ENCODE measurements around the gene CDC42BPB. TPM values are rescaled to one million over a fixed set of nuclear protein-coding genes. Genes with fewer than 3 reads are reported as not detected.
"Not testable (repeated sequence)": the region's sequence is repeated elsewhere in the genome, so short reads cannot be mapped to it uniquely, and the experiment has no call there.

CDC42BPB gene
- total RNA-seq, 4 donors from 2014 or later, result 80.6 to 157 (median 118) TPM

GRCh38 chr14:103056322-103057027 is 874 bp downstream of the CDC42BPB start:
- no peaks in the 10 kb centered on the region for H3K36me3 ChIP-seq
- TF ChIP-seq POLR2A (IDR thresholded peaks at IDR 0.05) (no peak), CTCF (IDR thresholded peaks at IDR 0.05) (no peak)
- H3K4me3 ChIP-seq, result peak overlapping the region; percentile 73 to 95
- peaks cover 6 to 15% of the 10 kb centered on the region in 2 donors for H3K4me1 ChIP-seq
- intact Hi-C loops (cut with DNase I; ENCODE audit: low total_unique reads), result no loop called here
- DNase-seq, result peak; percentile 69 to 75
- no peaks in the 10 kb centered on the region for H3K9me3 ChIP-seq
- H3K27me3 ChIP-seq, result no peaks in the 10 kb centered on the region
- peak overlapping the region; percentile 91 to 93 for H3K27ac ChIP-seq

- intact Hi-C loops (cut with DNase I; ENCODE audit: low total_unique reads), result no loop called here
- Histone ChIP-seq H3K4me1 (peaks cover 6 to 15% of the 10 kb centered on the region in 2 donors), H3K27ac (peak overlapping the region; percentile 91 to 93), H3K4me3 (peak overlapping the region; percentile 73 to 95), H3K9me3 (no peaks in the 10 kb centered on the region), H3K27me3 (no peaks in the 10 kb centered on the region), H3K36me3 (no peaks in the 10 kb centered on the region)
- no peak for DNase-seq
- TF ChIP-seq CTCF (IDR thresholded peaks at IDR 0.05) (no peak), POLR2A (IDR thresholded peaks at IDR 0.05) (no peak)
Measured at GRCh38 chr14:103055695-103056094, 1.7 kb downstream of the CDC42BPB start.

DNA sequence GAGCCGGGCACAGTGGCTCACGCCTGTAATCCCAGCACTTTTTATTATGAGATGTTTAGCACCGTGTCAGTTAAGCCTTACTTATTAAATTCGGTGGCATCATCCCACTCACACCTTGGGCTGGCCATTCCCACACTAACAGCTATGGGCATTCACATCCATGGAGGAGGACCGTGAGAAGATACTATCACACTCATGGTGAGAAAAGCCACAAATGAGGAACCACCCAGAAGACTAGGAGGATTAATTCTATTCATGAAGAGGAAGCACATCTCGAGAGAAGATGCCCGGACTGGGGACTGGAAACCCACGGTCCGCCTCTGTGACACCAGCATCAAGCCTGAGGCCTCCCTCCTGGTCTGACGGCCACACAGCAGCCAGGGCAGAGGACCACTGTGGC is 4.9 kb downstream of the CDC42BPB start:
- Histone ChIP-seq H3K4me1 (peaks cover 6 to 8% of the 10 kb centered on the region in 2 donors), H3K27me3 (no peaks in the 10 kb centered on the region), H3K36me3 (no peaks in the 10 kb centered on the region), H3K4me3 (no peak overlapping the region), H3K27ac (no peak overlapping the region), H3K9me3 (no peaks in the 10 kb centered on the region)
- DNase-seq, result no peak
- TF ChIP-seq CTCF (IDR thresholded peaks at IDR 0.05) (no peak), POLR2A (IDR thresholded peaks at IDR 0.05) (no peak)
- intact Hi-C loops (cut with DNase I; ENCODE audit: low total_unique reads), result no loop called here

DNA sequence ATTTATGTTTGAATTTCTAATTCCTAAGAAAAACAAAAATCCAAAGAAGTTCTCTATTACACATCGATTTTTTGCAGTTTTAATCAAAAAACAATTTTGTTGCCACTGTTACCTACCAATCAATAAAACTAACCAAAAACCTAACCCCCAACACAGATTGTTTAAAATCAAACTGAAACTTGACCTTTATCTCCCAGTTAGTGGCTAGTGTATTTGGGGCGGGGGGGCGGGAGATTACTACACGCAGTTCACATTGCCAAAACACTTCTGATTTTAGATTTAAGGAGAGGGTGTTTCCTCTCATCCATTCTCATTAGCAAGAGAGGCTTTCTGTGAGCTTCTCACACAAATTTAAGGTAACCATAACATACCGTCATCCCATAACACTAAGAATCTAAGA is 6.4 kb downstream of the CDC42BPB start:
- Histone ChIP-seq H3K4me3 (no peak overlapping the region), H3K27me3 (no peaks in the 10 kb centered on the region), H3K27ac (no peak overlapping the region), H3K4me1 (peaks cover 6 to 8% of the 10 kb centered on the region in 2 donors), H3K36me3 (no peaks in the 10 kb centered on the region), H3K9me3 (no peaks in the 10 kb centered on the region)
- DNase-seq, result no peak
- TF ChIP-seq CTCF (IDR thresholded peaks at IDR 0.05) (no peak), POLR2A (IDR thresholded peaks at IDR 0.05) (no peak)
- intact Hi-C loops (cut with DNase I; ENCODE audit: low total_unique reads), result no loop called here

DNA sequence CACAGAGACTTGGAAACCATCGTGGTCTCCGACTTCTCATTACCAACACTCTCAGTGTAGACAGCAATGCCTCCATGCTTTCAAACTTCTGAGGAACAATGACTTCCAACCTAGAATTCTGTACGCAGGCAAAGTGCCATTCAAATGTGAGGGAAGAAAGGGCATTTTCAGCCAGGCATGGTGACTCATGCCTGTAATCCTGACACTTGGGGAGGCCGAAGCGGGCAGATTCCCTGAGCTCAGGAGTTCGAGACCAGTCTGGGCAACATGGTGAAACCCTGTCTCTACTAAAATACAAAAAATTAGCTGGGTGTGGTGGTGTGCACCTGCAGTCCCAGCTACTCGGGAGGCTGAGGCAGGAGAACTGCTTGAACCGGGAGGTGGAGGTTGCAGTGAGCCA is 9.9 kb downstream of the CDC42BPB start:
- H3K4me1 ChIP-seq; H3K27ac ChIP-seq; intact Hi-C loops (cut with DNase I; ENCODE audit: low total_unique reads); H3K4me3 ChIP-seq; DNase-seq; H3K9me3 ChIP-seq; H3K27me3 ChIP-seq; H3K36me3 ChIP-seq: not testable (repeated sequence)
